HG03064 (cell line): ENCODE results near the gene TCP11L1.
"Not testable (repeated sequence)": the region's sequence is repeated elsewhere in the genome, so short reads cannot be mapped to it uniquely, and the experiment has no call there.

Source experiments
- ATAC-seq: cut with Tn5 transposase; IDR thresholded peaks from one replicate; pipeline ENCODE4 v1.9.1; 2021; ENCODE audit warnings: low read depth; ENCODE audit not compliant: unreplicated experiment

TCP11L1 gene

GRCh38 chr11:33028537-33028914, 10.8 kb upstream of the TCP11L1 start:
- ATAC-seq: no peak

- not testable (repeated sequence) for ATAC-seq
Observed at GRCh38 chr11:33029218-33029617, 10.2 kb upstream of the TCP11L1 start.

GRCh38 chr11:33033493-33033892, 5.9 kb upstream of the TCP11L1 start:
- ATAC-seq: no peak

GRCh38 chr11:33035011-33035410, 4.4 kb upstream of the TCP11L1 start:
- no peak for ATAC-seq

GRCh38 chr11:33040033-33040861, 875 bp downstream of the TCP11L1 start:
- ATAC-seq: peak; percentile 7

- ATAC-seq: no peak
Observed at GRCh38 chr11:33040862-33041453, 1.6 kb downstream of the TCP11L1 start.

- ATAC-seq: no peak
Observed at GRCh38 chr11:33043221-33043830, 4.0 kb downstream of the TCP11L1 start.

GRCh38 chr11:33044285-33044756, 4.9 kb downstream of the TCP11L1 start:
- no peak for ATAC-seq

GRCh38 chr11:33045551-33046255, 6.3 kb downstream of the TCP11L1 start:
- no peak for ATAC-seq

GRCh38 chr11:33048701-33049100, 9.3 kb downstream of the TCP11L1 start:
- ATAC-seq: not testable (repeated sequence)

- ATAC-seq: not testable (repeated sequence)
Observed at GRCh38 chr11:33049565-33050408, 10.4 kb downstream of the TCP11L1 start.

GRCh38 chr11:33052231-33052630, 12.9 kb downstream of the TCP11L1 start:
- ATAC-seq: no peak

GRCh38 chr11:33055375-33055774, 16.0 kb downstream of the TCP11L1 start:
- no peak for ATAC-seq

- no peak for ATAC-seq
Observed at GRCh38 chr11:33057284-33057683, 17.9 kb downstream of the TCP11L1 start.

GRCh38 chr11:33059331-33060007, 20.1 kb downstream of the TCP11L1 start:
- ATAC-seq: no peak

GRCh38 chr11:33060271-33060670, 20.9 kb downstream of the TCP11L1 start:
- no peak for ATAC-seq

GRCh38 chr11:33062137-33062536, 22.8 kb downstream of the TCP11L1 start:
- no peak for ATAC-seq

- ATAC-seq: no peak
Observed at GRCh38 chr11:33063326-33063881, 24.0 kb downstream of the TCP11L1 start.
